Measurements from ENCODE around the gene SBK2. TPM values are rescaled to one million over a fixed set of nuclear protein-coding genes. Genes with fewer than 3 reads are reported as not detected.
"Not testable (repeated sequence)": the region's sequence is repeated elsewhere in the genome, so short reads cannot be mapped to it uniquely, and the experiment has no call there.

SBK2 gene
- total RNA-seq (2022) = not detected in 2 replicates
- percentile 9 among the genes with signal in this experiment for Bru-seq, nascent RNA
- BruChase-seq, experiment 1, labeled RNA remaining after a 2-hour chase = percentile 14 among the genes with signal in this experiment
- BruChase-seq, experiment 2, labeled RNA remaining after a 6-hour chase = percentile 17 among the genes with signal in this experiment
- long read RNA-seq = 0 reads

- Mint-ChIP-seq H3K9me3 (ENCODE audit: unreplicated experiment) (peaks cover 1% of the 10 kb centered on the region), H3K27me3 (ENCODE audit: insufficient read depth, unreplicated experiment) (no peaks in the 10 kb centered on the region), H3K36me3 (ENCODE audit: insufficient read depth, unreplicated experiment) (peaks cover 4% of the 10 kb centered on the region), H3K27ac (ENCODE audit: unreplicated experiment) (peak within 1 kb of the TSS; percentile 53), H3K4me1 (ENCODE audit: low read depth, unreplicated experiment) (no peaks in the 10 kb centered on the region), H3K4me3 (ENCODE audit: unreplicated experiment) (peak within 1 kb of the TSS; percentile 27)
- ChIA-PET CTCF (interaction anchor here (0.6 kb wide), 1 partner anchor 11 kb away, joined by 3 read pairs; no protein-coding TSS in a partner anchor), POLR2A (no interaction called here)
- H3K4me3 ChIP-seq (ENCODE audit: low read depth, low read length) = no peak within 1 kb of the TSS
- no peaks in the 10 kb centered on the region for H3K27me3 ChIP-seq (replicated peaks; ENCODE audit: control insufficient read depth, insufficient read depth, low read length)
- 0 out of 2 replicates have a peak, but pooled peaks cover 3% of the 10 kb centered on the region for H3K4me1 ChIP-seq
- TF ChIP-seq, protein P1, sequence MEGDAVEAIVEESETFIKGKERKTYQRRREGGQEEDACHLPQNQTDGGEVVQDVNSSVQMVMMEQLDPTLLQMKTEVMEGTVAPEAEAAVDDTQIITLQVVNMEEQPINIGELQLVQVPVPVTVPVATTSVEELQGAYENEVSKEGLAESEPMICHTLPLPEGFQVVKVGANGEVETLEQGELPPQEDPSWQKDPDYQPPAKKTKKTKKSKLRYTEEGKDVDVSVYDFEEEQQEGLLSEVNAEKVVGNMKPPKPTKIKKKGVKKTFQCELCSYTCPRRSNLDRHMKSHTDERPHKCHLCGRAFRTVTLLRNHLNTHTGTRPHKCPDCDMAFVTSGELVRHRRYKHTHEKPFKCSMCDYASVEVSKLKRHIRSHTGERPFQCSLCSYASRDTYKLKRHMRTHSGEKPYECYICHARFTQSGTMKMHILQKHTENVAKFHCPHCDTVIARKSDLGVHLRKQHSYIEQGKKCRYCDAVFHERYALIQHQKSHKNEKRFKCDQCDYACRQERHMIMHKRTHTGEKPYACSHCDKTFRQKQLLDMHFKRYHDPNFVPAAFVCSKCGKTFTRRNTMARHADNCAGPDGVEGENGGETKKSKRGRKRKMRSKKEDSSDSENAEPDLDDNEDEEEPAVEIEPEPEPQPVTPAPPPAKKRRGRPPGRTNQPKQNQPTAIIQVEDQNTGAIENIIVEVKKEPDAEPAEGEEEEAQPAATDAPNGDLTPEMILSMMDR (IDR thresholded peaks at IDR 0.05; ENCODE audit: insufficient read depth in 1 of 2, low read depth in 1 of 2, low read length in 1 of 2, severe bottlenecking in 1 of 2, unreplicated experiment in 1 of 2) = no peak
- no peaks in the 10 kb centered on the region for H3K9me3 ChIP-seq
- no peak for DNase-seq
- no peaks in the 10 kb centered on the region for H3K36me3 ChIP-seq (ENCODE audit: control insufficient read depth, insufficient read depth, low read length)
- intact Hi-C loops (cut with micrococcal nuclease; ENCODE audit: unreplicated experiment) = no loop called here
- BruUV-seq (replicated peaks) = no TSS peak
These were observed at the start of gene SBK2 for GRCh38 chr19:55536951-55537740. Gene SBK2, minus strand, starts transcription at chr19:55537133. Its CDS starts 839 bp downstream, at chr19:55536294.

DNA sequence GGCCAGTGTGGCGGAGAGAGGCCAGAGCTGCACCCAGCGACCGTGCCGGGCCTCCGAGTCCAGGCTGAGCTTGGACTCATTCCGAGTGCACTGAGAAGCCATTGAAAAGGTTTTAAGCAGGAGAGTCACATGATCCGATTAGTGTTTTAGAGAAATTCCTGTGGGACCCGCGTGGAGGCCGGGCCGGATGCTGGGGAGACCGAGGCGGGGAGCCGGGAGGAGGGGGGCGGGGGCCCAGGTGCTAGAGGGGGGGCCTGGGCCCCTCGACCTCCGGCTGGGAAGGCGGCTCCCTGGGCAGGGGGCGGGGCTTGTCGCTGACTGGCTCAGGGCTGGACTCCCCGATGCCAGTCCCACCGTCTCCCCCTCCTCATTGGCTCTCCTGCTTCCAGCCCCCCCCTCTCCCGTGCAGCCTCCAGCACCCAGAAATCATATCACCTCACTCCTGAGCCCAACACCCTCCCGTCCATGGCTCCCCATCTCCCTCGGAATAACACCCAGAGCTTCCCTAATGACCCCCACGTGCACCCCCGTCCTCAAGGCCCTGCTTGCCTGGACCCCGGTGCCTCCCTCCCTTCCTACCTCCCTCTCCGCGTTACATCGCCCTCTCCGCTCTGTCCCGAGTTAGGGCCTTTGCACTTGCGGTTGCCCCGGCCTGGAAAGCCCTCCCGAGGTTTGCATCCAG, 48.9 kb upstream of the SBK2 start:
- H3K27me3 Mint-ChIP-seq (ENCODE audit: insufficient read depth, unreplicated experiment) = no peaks in the 10 kb centered on the region
- peak overlapping the region; percentile 29 for H3K4me3 ChIP-seq (ENCODE audit: low read depth, low read length)
- POLR2A ChIA-PET = interaction anchor here (0.6 to 2.9 kb wide), 3 partner anchors 14 to 1953 kb away, joined by 3 to 21 read pairs (median 3); partner anchors contain the start of genes FIZ1 and ZNF524
- TF ChIP-seq, protein P1 (IDR thresholded peaks at IDR 0.05; ENCODE audit: insufficient read depth in 1 of 2, low read depth in 1 of 2, low read length in 1 of 2, severe bottlenecking in 1 of 2, unreplicated experiment in 1 of 2) = no peak
- BruUV-seq (replicated peaks) = no TSS peak
- CTCF ChIA-PET = interaction anchor here (0.6 to 1.0 kb wide), 2 partner anchors 52 to 54 kb away, joined by 3 read pairs; no protein-coding TSS in a partner anchor
- H3K4me1 ChIP-seq = peaks cover 20% of the 10 kb centered on the region
- H3K36me3 Mint-ChIP-seq (ENCODE audit: insufficient read depth, unreplicated experiment) = peaks cover 28% of the 10 kb centered on the region
- no peaks in the 10 kb centered on the region for H3K27me3 ChIP-seq (replicated peaks; ENCODE audit: control insufficient read depth, insufficient read depth, low read length)
- no peaks in the 10 kb centered on the region for H3K9me3 ChIP-seq
- H3K27ac Mint-ChIP-seq (ENCODE audit: unreplicated experiment) = peak overlapping the region; percentile 40
- H3K9me3 Mint-ChIP-seq (ENCODE audit: unreplicated experiment) = no peaks in the 10 kb centered on the region
- intact Hi-C loops (cut with micrococcal nuclease; ENCODE audit: unreplicated experiment) = no loop called here
- no peaks in the 10 kb centered on the region for H3K36me3 ChIP-seq (ENCODE audit: control insufficient read depth, insufficient read depth, low read length)
- peak; percentile 61 to 70 for DNase-seq
- peak overlapping the region; percentile 75 for H3K4me3 Mint-ChIP-seq (ENCODE audit: unreplicated experiment)
- H3K4me1 Mint-ChIP-seq (ENCODE audit: low read depth, unreplicated experiment) = peaks cover 27% of the 10 kb centered on the region

GRCh38 chr19:55584871-55585270, 47.9 kb upstream of the SBK2 start:
- H3K4me1 Mint-ChIP-seq (ENCODE audit: low read depth, unreplicated experiment) = peaks cover 28% of the 10 kb centered on the region
- H3K4me1 ChIP-seq = peaks cover 20% of the 10 kb centered on the region
- TF ChIP-seq, protein P1 (IDR thresholded peaks at IDR 0.05; ENCODE audit: insufficient read depth in 1 of 2, low read depth in 1 of 2, low read length in 1 of 2, severe bottlenecking in 1 of 2, unreplicated experiment in 1 of 2) = no peak
- no peaks in the 10 kb centered on the region for H3K9me3 ChIP-seq
- POLR2A ChIA-PET = interaction anchor here (0.6 kb wide), 1 partner anchor 1952 kb away, joined by 3 read pairs; no protein-coding TSS in a partner anchor
- no peaks in the 10 kb centered on the region for H3K9me3 Mint-ChIP-seq (ENCODE audit: unreplicated experiment)
- no peaks in the 10 kb centered on the region for H3K27me3 ChIP-seq (replicated peaks; ENCODE audit: control insufficient read depth, insufficient read depth, low read length)
- no peaks in the 10 kb centered on the region for H3K27me3 Mint-ChIP-seq (ENCODE audit: insufficient read depth, unreplicated experiment)
- CTCF ChIA-PET = interaction anchor here (0.6 to 1.0 kb wide), 2 partner anchors 53 to 55 kb away, joined by 3 read pairs; no protein-coding TSS in a partner anchor
- no peaks in the 10 kb centered on the region for H3K36me3 ChIP-seq (ENCODE audit: control insufficient read depth, insufficient read depth, low read length)
- DNase-seq = no peak
- H3K4me3 ChIP-seq (ENCODE audit: low read depth, low read length) = no peak overlapping the region
- peak overlapping the region; percentile 75 for H3K4me3 Mint-ChIP-seq (ENCODE audit: unreplicated experiment)
- BruUV-seq (replicated peaks) = no TSS peak
- H3K36me3 Mint-ChIP-seq (ENCODE audit: insufficient read depth, unreplicated experiment) = peaks cover 37% of the 10 kb centered on the region
- intact Hi-C loops (cut with micrococcal nuclease; ENCODE audit: unreplicated experiment) = no loop called here
- H3K27ac Mint-ChIP-seq (ENCODE audit: unreplicated experiment) = peak overlapping the region; percentile 40

- BruUV-seq (replicated peaks); H3K4me3 ChIP-seq (ENCODE audit: low read depth, low read length); intact Hi-C loops (cut with micrococcal nuclease; ENCODE audit: unreplicated experiment); H3K36me3 ChIP-seq (ENCODE audit: control insufficient read depth, insufficient read depth, low read length); DNase-seq; H3K4me3 Mint-ChIP-seq (ENCODE audit: unreplicated experiment); H3K27ac Mint-ChIP-seq (ENCODE audit: unreplicated experiment); H3K27me3 Mint-ChIP-seq (ENCODE audit: insufficient read depth, unreplicated experiment); H3K27me3 ChIP-seq (replicated peaks; ENCODE audit: control insufficient read depth, insufficient read depth, low read length); H3K9me3 Mint-ChIP-seq (ENCODE audit: unreplicated experiment); H3K9me3 ChIP-seq: not testable (repeated sequence)
- POLR2A ChIA-PET = interaction anchor here (0.6 to 1.6 kb wide), 3 partner anchors 15 to 22 kb away, joined by 3 to 10 read pairs (median 6); partner anchors contain the start of gene FIZ1
- peaks cover 23% of the 10 kb centered on the region for H3K4me1 ChIP-seq
- peaks cover 38% of the 10 kb centered on the region for H3K36me3 Mint-ChIP-seq (ENCODE audit: insufficient read depth, unreplicated experiment)
- CTCF ChIA-PET = interaction anchor here (0.6 to 1.1 kb wide), 3 partner anchors 22 to 909 kb away, joined by 3 to 5 read pairs (median 3); no protein-coding TSS in a partner anchor
- H3K4me1 Mint-ChIP-seq (ENCODE audit: low read depth, unreplicated experiment) = peaks cover 27% of the 10 kb centered on the region
These were observed 47.0 kb upstream of the SBK2 start for GRCh38 chr19:55583897-55584296.
